ENCODE results near the gene LLGL2.

DNA sequence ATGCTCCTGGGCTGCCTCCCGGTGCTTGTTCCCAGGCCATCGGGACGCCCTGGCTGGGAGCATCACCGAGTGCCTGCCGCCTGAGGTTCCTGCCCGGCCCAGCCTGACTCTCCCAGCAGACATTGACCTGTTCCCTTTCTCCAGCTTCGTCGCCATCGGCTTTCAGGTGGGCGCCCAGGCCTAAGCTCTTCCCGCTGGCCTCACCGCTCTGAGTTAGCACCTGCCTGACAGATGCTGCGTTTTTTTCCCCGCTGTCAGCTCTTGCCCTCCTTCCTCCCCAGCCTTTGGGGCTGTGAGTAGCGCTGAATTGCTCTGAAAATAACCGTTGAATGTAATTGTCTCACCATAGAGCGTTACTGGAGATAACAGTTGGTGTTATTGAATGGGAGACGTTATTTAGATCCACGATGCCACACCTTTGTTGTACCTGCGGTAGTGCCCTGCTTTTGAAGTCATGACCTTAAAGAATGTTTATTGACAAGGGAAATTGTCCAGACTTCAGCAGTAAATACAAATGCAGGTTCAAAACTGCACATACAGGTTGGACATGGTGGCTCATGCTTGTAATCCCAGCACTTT, 86.4 kb downstream of the LLGL2 start:
- no peak for TF ChIP-seq CTCF (IDR thresholded peaks at IDR 0.05)
- TF ChIP-seq EP300 (IDR thresholded peaks at IDR 0.05) = no peak
- TF ChIP-seq POLR2A (IDR thresholded peaks at IDR 0.05) = no peak

Measured in stomach (tissue), 4 donors.